Measurements from ENCODE around the gene GUCD1.

Gene GUCD1

DNA sequence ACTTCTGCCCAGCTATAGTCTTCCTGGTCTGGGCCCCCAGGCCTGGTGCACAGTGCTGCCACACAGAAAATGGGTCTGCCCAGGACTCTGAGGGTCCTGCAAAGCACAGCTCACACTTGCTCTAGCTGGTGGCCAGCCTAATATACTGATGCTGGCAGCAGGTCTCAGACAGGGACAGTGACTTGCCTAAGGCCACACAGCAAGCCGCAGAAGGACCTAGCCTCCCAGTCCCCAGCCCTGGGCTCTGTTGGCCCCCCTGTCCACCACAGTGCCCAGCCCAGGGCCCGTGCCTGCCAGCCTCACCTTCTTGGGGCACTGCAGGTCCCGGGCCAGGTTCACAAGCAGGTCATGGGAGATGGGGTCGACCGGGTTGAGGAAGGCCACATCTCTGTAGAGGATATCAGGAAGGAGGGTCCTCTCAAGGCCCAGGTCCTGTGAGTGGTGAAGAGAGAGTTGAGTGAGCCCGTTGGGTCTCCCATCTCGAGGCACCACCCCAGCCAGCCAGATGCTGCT, 34.6 kb upstream of the GUCD1 start:
- DNase-seq: no peak

- no peak for DNase-seq
Measured at GRCh38 chr22:24588757-24589481, 34.0 kb upstream of the GUCD1 start.

DNA sequence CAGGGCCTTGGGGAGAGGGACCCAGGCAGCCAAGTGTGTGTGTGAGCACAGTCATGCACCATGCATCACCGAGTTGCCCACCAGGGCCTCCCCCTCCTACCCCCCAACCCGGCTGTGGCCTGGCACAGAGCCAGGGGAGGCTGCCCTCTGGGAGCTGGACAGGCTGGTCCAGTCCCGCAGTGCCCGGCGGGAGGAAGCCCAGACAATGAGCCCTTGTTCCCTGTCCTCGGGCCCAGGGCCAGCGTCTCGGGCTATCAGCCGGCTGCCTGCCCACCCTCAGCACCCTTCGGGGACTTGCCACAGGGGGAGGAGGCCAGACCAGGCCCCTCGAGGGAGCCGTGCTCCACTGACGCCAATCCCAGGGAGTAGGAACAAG, 33.4 kb upstream of the GUCD1 start:
- no peak for DNase-seq

DNA sequence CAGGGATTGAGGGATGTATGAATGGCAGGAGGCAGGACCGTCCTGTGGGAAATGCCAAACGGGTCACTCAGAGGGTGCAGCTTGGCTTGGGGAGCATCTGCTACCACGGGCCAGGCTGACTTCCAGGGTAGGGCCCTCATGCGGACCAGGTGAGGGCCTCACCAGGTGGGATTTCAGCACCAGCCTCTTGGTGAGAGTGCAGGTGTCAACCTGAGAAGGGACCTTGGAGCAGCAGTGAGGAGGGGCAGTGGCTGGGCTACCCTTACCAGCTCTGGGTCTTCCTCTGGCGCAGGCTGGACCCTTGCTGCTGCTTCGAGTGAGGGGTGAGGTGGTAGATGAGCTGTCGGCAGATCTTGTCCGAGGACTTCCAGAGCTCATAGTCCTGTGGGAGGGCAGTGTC, 33.0 kb upstream of the GUCD1 start:
- no peak for DNase-seq

- DNase-seq: no peak
Measured at GRCh38 chr22:24587251-24587650, 32.3 kb upstream of the GUCD1 start.

- no peak for DNase-seq
Measured at GRCh38 chr22:24585927-24586546, 31.1 kb upstream of the GUCD1 start.

- no peak for DNase-seq
Measured at GRCh38 chr22:24585461-24585860, 30.5 kb upstream of the GUCD1 start.

- no peak for DNase-seq
Measured at GRCh38 chr22:24584871-24585411, 30.0 kb upstream of the GUCD1 start.

DNA sequence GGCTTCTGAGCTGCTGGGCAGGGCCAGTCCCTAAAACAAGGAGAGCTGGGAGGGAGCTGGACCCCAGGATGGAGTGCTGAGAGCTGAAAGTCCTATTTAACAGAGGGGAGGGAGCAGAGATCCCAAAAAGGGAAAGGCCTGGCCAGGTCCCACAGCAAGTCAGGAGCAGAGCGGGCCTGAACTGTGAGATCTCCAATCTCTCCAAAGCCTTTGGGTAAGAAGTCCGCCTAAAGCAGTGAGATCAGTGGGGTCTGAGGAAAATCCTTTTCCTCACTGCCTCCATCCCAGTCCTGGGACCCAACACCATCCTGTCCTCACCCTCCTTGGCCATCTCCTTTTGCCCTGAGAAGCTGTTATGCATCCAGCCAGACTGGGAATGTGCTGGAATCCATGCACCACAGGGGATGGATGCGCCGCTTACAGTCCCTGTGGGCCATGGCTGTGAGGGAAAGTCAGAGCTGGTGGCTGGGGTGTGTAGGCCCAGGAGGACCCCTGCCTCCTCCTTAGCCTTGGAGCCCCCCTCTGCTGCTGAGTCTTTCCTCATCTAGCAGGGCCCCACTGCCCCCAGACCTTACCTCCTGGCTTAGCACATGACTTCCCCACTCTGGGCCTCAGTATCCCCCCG, 29.3 kb upstream of the GUCD1 start:
- DNase-seq: no peak

GRCh38 chr22:24583221-24584165, 28.6 kb upstream of the GUCD1 start:
- DNase-seq: no peak

GRCh38 chr22:24582056-24582814, 27.3 kb upstream of the GUCD1 start:
- no peak for DNase-seq

DNA sequence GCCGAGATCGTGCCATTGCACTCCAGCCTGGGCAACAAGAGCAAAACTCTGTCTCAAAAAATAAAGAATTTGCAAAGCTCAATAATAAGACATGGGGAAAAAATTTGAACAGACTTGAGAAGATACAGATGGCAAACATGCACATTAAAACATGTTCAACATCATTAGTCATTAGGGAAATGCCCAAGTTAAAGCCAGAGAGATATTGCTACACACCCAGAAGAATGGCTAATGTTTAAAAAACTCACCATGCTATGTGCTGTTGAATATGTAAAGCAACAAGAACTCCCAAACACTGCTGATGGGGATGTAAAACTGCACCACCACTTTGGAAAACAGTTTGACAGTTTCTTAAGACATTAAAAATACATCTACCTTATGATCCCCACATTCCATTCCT, 25.3 kb upstream of the GUCD1 start:
- no peak for DNase-seq

GRCh38 chr22:24579258-24579601, 24.3 kb upstream of the GUCD1 start:
- no peak for DNase-seq

- no peak for DNase-seq
Measured at GRCh38 chr22:24578355-24579257, 23.7 kb upstream of the GUCD1 start.

DNA sequence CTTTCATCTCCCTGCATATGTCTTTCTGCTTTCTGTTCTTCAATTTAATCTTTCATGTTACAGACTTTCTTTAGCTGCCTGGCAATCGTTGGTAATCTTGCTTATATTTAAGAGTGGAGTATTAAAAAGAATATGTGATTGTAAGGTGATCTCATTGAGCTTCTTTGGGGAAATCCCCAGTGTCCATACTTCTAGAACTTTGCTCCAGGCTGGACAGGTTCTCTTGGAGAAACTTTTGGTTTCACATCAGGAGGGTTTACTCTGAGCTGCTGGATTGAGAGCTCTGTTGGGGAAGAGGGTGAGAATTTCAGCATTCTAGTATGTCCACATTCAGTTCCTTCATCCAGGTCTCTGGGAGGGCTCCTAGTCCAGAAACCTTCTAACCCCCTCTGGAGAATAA, 21.8 kb upstream of the GUCD1 start:
- DNase-seq: no peak

GRCh38 chr22:24571266-24571665, 16.3 kb upstream of the GUCD1 start:
- no peak for DNase-seq

DNA sequence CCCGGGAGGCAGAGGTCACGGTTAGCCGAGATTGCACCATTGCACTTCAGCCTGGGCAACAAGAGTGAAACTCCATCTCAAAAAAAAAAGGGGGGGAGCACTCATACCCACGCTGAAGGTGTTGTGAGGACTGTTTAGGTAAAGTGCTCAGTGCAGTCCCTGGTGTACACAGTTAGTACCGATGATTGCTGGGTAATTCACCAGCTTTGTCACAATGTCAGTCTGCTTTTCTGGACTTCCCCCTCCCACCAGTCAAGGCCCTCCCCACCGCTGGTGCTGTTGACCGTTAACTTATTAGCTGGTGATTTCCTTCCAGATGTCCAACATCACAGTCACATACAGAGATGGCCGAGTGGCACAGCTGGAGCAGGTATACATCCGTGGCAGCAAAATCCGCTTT, 12.7 kb upstream of the GUCD1 start:
- no peak for DNase-seq

DNA sequence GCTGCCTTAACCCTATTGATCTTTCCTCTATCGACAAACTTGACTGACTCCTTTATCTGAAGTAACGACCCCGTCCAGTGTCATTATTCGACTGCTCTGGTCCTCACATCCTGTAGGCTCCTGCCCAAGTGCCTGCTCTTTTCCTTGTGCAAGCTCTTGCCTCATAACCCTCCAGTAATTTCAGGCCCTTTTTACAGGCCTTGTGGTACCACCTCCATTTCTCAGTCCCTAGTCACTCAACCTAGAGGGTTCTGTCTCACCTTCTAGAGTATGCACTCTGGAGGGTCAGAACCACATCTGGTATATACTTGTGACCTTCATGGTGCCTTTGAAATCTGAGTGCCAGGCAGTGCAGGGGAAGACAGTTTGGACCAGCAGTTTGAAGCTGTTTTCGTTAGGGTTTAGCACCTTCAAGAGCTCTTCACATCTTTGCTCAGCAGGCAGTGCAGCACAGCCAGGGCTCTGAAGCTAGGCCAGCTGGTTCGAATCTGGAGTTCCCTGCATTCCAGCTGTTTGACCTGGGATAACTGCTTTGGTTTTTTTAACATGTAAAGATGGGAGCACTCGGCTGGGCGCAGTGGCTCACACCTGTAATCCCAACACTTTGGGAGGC, 12.1 kb upstream of the GUCD1 start:
- no peak for DNase-seq

DNA sequence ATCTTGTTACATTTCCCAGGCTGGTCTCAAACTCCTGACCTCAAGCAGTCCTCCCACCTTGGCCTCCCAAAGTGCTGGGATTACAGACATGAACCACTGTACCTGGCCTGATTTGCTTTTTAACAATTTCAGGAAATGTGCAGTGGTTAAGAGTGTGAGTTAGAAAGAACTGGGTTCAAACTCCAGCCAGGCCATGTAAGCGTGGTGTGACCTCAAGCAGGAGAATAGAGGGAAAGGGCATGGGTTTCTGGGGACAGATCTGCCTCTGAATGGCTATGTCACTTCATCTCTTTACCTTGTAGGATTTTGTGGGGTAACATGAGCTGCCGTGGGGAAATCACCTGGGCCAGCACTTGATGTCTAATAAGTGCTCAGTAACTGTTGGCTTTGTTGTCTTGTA, 10.1 kb upstream of the GUCD1 start:
- DNase-seq: no peak

GRCh38 chr22:24564376-24565058, 9.6 kb upstream of the GUCD1 start:
- DNase-seq: no peak

Data from right forelimb (tissue), 1 donor.